Spleen (tissue), 7 donors: ENCODE data around the gene SH3BP4.

Experiments used
- CTCF ChIP-seq, 11 experiments: fragments of 200-600 bp in 7 of 11; fragments of 450-650 bp in 4 of 11; sonication (generic) in 4 of 11; IDR thresholded peaks in 8 of 11; conservative IDR thresholded peaks in 3 of 11; 1 replicate in 7 of 11; 2 replicates in 4 of 11; pipeline versions ENCODE4 v1.4.0 to v1.8.0; 2016 to 2021; ENCODE audit warnings: antibody characterized with exemption in 11 of 11, inconsistent platforms in 4 of 11, mild to moderate bottlenecking in 1 of 11
- POLR2A ChIP-seq, 3 donors: fragments of 450-650 bp; IDR thresholded peaks; one replicate each; pipeline ENCODE4 v1.5.1; 2017; ENCODE audit warnings: antibody characterized with exemption in 3 of 3, mild to moderate bottlenecking in 1 of 3
- POLR2AphosphoS5 ChIP-seq, 3 donors: sonication (generic); formaldehyde crosslinking; IDR thresholded peaks; one replicate each; pipeline ENCODE4 v1.5.1; 2017; ENCODE audit warnings: antibody characterized with exemption in 3 of 3
- donor health status: DM: no; HTN: no; CAD: no; lungs with moderate emphysema.
- donor health status: DM: no; HTN: no; CAD: no.
- donor health status: DM: no; HTN: no; CAD: no.

GRCh38 chr2:235010117-235010714 is 58.4 kb downstream of the SH3BP4 start:
- TF ChIP-seq POLR2A (IDR thresholded peaks at IDR 0.05) (no peak), CTCF (IDR thresholded peaks at IDR 0.05 in 8 of 11, conservative IDR thresholded peaks at IDR 0.05 in 3 of 11) (no peak), POLR2AphosphoS5 (IDR thresholded peaks at IDR 0.05) (no peak)
